Gastrocnemius medialis (tissue), 4 donors: ENCODE results near the gene SMG7. TPM values are rescaled to one million over a fixed set of nuclear protein-coding genes. Genes with fewer than 3 reads are reported as not detected.

ENCODE experiments used
- ATAC-seq, 2 donors: fragments of 150-250 bp; one replicate each; pipeline ENCODE4 v1.9.1; 2016
- DNase-seq, 2 donors: peaks; one replicate each; pipeline ENCODE4 v3.0.0-alpha.2; 2019
- H3K27ac ChIP-seq, 4 donors: fragments of 200-600 bp; sonication (generic); 1 replicate in 1 of 4; 2 replicates in 3 of 4; pipeline ENCODE4 v1.5.1; 2016 to 2018; ENCODE audit warnings: mild to moderate bottlenecking in 2 of 4, moderate library complexity in 1 of 4
- H3K27me3 ChIP-seq, 3 donors: fragments of 200-600 bp; sonication (generic) in 2 of 3; 1 replicate in 1 of 3; 2 replicates in 2 of 3; pipeline versions ENCODE4 v1.5.1 to v1.6.0; 2016 to 2019; ENCODE audit warnings: mild to moderate bottlenecking in 1 of 3, moderate library complexity in 1 of 3
- H3K36me3 ChIP-seq, 2 donors: fragments of 200-600 bp; sonication (generic) in 1 of 2; one replicate each; pipeline ENCODE4 v1.5.1; 2017 to 2018
- H3K4me1 ChIP-seq, 2 donors: fragments of 200-600 bp; sonication (generic) in 1 of 2; one replicate each; pipeline ENCODE4 v1.5.1; 2016 to 2017; ENCODE audit warnings: mild to moderate bottlenecking in 2 of 2
- H3K4me3 ChIP-seq, 4 donors: fragments of 200-600 bp; sonication (generic) in 3 of 4; 1 replicate in 1 of 4; 2 replicates in 3 of 4; pipeline ENCODE4 v1.5.1; 2016 to 2019; ENCODE audit warnings: mild to moderate bottlenecking in 2 of 4
- H3K9me3 ChIP-seq, 3 donors: fragments of 200-600 bp; sonication (generic) in 2 of 3; 1 replicate in 1 of 3; 2 replicates in 2 of 3; pipeline ENCODE4 v1.5.1; 2016 to 2019
- CTCF ChIP-seq, 5 experiments: fragments of 450-650 bp in 3 of 5; fragments of 200-600 bp in 2 of 5; sonication (generic) in 2 of 5; IDR thresholded peaks in 4 of 5; conservative IDR thresholded peaks in 1 of 5; 1 replicate in 4 of 5; 2 replicates in 1 of 5; pipeline ENCODE4 v1.5.1; 2016 to 2019; ENCODE audit warnings: antibody characterized with exemption in 5 of 5, mild to moderate bottlenecking in 3 of 5, moderate library complexity in 3 of 5
- POLR2A ChIP-seq, 2 donors: fragments of 450-650 bp; IDR thresholded peaks; one replicate each; pipeline ENCODE4 v1.6.1; 2017; ENCODE audit warnings: antibody characterized with exemption in 2 of 2, mild to moderate bottlenecking in 2 of 2, moderate library complexity in 2 of 2
- in situ Hi-C, 4 donors: fragments of 200-750 bp; cut with MboI; loops; one replicate each; pipeline versions ENCODE4 v1.15.0 to v1.8.0; 2017; ENCODE audit warnings: low sequenced_read_pairs in 4 of 4
- intact Hi-C: fragments of 100-400 bp; cut with DNase I; formaldehyde crosslinking; loops from one replicate; pipeline ENCODE4 v1.15.1; 2023; ENCODE audit warnings: low total_unique reads
- total RNA-seq, 4 donors: library from RNA; depleted of rRNA; stranded (reverse); fragments of >200 nt; gene quantifications; one replicate each; pipeline versions ENCODE4 v1.1.0 to v1.2.3, GENCODE V29; 2016

Gene SMG7
- total RNA-seq, 4 donors from 2014 or later, result 19.2 to 28.7 (median 26.1) TPM

DNA sequence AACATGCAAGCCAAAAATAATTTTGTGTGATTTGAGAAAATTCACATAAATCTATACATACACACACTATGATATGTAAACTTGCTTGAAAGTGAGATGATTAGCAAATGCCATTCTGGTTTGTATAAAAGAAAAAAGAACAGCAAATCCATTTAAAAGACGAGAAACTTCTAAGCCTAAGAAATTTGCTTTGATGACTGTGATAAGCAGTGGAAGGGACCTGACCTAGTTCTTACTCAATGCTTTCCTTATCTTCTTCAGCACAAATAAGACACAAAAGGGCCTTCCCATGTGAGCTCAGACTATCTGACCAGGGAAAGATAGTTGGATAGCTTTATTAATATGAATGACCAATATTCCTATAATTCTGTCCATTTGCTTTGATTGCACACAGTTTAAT, 28.8 kb upstream of the SMG7 start:
- no peak for ATAC-seq
- Histone ChIP-seq H3K27ac (no peak overlapping the region), H3K27me3 (no peaks in the 10 kb centered on the region), H3K9me3 (no peaks in the 10 kb centered on the region), H3K4me1 (no peaks in the 10 kb centered on the region), H3K36me3 (no peaks in the 10 kb centered on the region), H3K4me3 (no peak overlapping the region)
- in situ Hi-C loops (no loop called here), intact Hi-C loops (no loop called here)
- TF ChIP-seq CTCF (IDR thresholded peaks at IDR 0.05 in 4 of 5, conservative IDR thresholded peaks at IDR 0.05 in 1 of 5) (no peak), POLR2A (IDR thresholded peaks at IDR 0.05) (no peak)
- DNase-seq, result no peak

GRCh38 chr1:183444243-183444642, 28.1 kb upstream of the SMG7 start:
- Histone ChIP-seq H3K4me3 (no peak overlapping the region), H3K27ac (no peak overlapping the region), H3K4me1 (no peaks in the 10 kb centered on the region), H3K9me3 (no peaks in the 10 kb centered on the region), H3K27me3 (no peaks in the 10 kb centered on the region), H3K36me3 (no peaks in the 10 kb centered on the region)
- TF ChIP-seq CTCF (IDR thresholded peaks at IDR 0.05 in 4 of 5, conservative IDR thresholded peaks at IDR 0.05 in 1 of 5), result no peak
- TF ChIP-seq POLR2A (IDR thresholded peaks at IDR 0.05), result no peak
- ATAC-seq (no peak), DNase-seq (no peak)
- intact Hi-C loops, result no loop called here
- in situ Hi-C loops, result no loop called here

DNA sequence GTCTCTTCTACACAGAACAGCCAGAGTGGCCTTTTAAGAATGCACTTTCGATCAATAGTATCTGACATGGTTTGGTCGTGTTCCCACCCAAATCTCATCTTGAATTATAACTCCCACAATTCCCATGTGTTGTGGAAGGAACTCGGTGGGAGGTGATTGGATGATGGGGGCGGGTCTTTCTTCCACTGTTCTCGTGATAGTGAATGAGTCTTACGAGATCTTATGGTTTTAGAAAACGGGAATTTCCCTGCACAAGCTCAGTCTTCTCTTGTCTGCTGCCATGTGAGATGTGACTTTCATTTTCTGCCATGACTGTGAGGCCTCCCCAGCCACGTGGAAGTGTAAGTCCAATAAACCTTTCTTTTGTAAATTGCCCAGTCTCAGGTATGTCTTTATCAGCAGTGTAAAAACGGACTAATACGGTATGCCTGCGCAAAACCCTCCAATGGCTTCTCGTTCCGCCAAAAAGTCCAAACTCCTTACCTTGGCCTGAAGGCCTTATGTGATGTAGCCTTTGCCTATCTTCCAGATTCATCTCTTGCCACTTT, 23.0 kb upstream of the SMG7 start:
- no peaks in the 10 kb centered on the region for H3K36me3 ChIP-seq
- no peaks in the 10 kb centered on the region for H3K4me1 ChIP-seq
- no peaks in the 10 kb centered on the region for H3K27me3 ChIP-seq
- H3K4me3 ChIP-seq, result no peak overlapping the region
- TF ChIP-seq CTCF (IDR thresholded peaks at IDR 0.05 in 4 of 5, conservative IDR thresholded peaks at IDR 0.05 in 1 of 5) (no peak), POLR2A (IDR thresholded peaks at IDR 0.05) (no peak)
- in situ Hi-C loops (no loop called here), intact Hi-C loops (no loop called here)
- no peak for DNase-seq
- H3K27ac ChIP-seq, result no peak overlapping the region
- no peaks in the 10 kb centered on the region for H3K9me3 ChIP-seq
- ATAC-seq, result no peak

DNA sequence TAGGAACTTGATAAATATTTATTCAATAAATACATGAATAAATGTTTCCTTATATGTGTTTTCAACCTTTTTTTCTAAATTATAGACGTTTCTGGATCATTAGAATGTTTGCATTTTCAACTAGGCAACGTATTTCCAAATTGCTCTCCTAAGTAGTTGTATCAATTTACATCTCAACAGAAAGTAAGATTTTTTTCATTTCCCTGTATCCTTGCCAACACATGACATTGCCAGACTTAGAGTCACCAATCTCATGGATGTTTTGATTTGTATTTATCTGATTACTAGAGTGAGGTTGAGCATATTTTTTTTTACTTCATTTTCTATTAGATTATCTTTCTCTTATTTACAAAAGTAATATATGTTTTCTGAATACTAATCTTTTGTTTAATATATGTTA, 22.2 kb upstream of the SMG7 start:
- no peak for ATAC-seq
- Histone ChIP-seq H3K27me3 (no peaks in the 10 kb centered on the region), H3K4me3 (no peak overlapping the region), H3K4me1 (no peaks in the 10 kb centered on the region), H3K36me3 (no peaks in the 10 kb centered on the region), H3K27ac (no peak overlapping the region), H3K9me3 (no peaks in the 10 kb centered on the region)
- intact Hi-C loops, result no loop called here
- TF ChIP-seq CTCF (IDR thresholded peaks at IDR 0.05 in 4 of 5, conservative IDR thresholded peaks at IDR 0.05 in 1 of 5) (no peak), POLR2A (IDR thresholded peaks at IDR 0.05) (no peak)
- in situ Hi-C loops, result loop anchor here in 2 of 4 donors (25.0 kb wide), 3 partner anchors 162 to 462 kb away; no protein-coding TSS in a partner anchor
- no peak for DNase-seq

DNA sequence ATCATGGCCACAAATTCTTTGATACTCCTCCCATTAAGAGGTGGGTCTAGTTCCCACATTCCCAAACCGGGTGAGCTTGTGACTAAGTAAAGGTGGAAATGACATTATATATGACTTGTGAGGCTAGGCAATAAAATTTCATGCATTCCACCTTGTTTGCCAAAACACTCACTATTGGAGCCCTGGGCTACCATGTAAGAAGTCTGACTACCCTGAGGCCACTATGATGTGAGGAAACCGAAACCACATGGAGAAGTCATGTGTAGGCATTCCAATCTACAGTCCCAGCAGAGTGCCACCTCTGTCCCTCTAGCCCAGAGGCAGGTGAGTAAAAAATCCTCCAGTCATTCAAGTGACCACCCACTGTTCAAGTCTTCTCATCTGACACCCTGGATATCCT, 17.9 kb upstream of the SMG7 start:
- DNase-seq (no peak), ATAC-seq (no peak)
- H3K4me3 ChIP-seq, result no peak overlapping the region
- no peak overlapping the region for H3K27ac ChIP-seq
- H3K9me3 ChIP-seq, result no peaks in the 10 kb centered on the region
- H3K27me3 ChIP-seq, result no peaks in the 10 kb centered on the region
- no peaks in the 10 kb centered on the region for H3K4me1 ChIP-seq
- no peak for TF ChIP-seq CTCF (IDR thresholded peaks at IDR 0.05 in 4 of 5, conservative IDR thresholded peaks at IDR 0.05 in 1 of 5)
- intact Hi-C loops (no loop called here), in situ Hi-C loops (loop anchor here in 2 of 4 donors (25.0 kb wide), 3 partner anchors 158 to 458 kb away; no protein-coding TSS in a partner anchor)
- H3K36me3 ChIP-seq, result no peaks in the 10 kb centered on the region
